Measurements from ENCODE around the gene KRTAP29-1.
"Not testable (repeated sequence)": the region's sequence is repeated elsewhere in the genome, so short reads cannot be mapped to it uniquely, and the experiment has no call there.

The KRTAP29-1 gene

GRCh38 chr17:41298458-41299135 lies 4.1 kb downstream of the KRTAP29-1 start:
- no peak for DNase-seq (ENCODE audit: low spot score)

GRCh38 chr17:41296846-41297245 lies 5.8 kb downstream of the KRTAP29-1 start:
- no peak for DNase-seq (ENCODE audit: low spot score)

- DNase-seq (ENCODE audit: low spot score) = no peak
Observed at GRCh38 chr17:41294016-41294415, 8.6 kb downstream of the KRTAP29-1 start.

GRCh38 chr17:41287050-41287449 lies 15.6 kb downstream of the KRTAP29-1 start:
- DNase-seq (ENCODE audit: low spot score) = no peak

DNA sequence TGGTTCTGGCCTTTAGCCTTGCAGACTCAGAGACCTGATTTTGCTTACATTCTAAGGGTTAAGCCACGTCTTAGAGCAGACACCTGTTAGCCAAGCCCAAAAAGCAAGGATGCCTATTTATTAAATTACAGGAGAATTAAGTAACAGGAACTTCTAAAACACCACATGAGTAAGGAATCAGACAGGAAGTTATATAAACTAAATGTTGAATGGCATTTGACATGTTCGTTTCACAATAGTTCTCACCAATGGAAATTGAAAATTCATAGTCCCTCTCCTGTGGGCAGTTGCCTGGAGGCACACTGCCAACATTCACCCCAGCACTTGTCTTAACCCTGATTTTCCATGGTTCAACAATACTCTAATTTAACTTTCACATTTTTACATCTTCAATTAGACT lies 18.1 kb downstream of the KRTAP29-1 start:
- no peak for DNase-seq (ENCODE audit: low spot score)

GRCh38 chr17:41284043-41284442 lies 18.6 kb downstream of the KRTAP29-1 start:
- no peak for DNase-seq (ENCODE audit: low spot score)

- no peak for DNase-seq (ENCODE audit: low spot score)
Observed at GRCh38 chr17:41278176-41278955, 24.3 kb downstream of the KRTAP29-1 start.

GRCh38 chr17:41275648-41276190 lies 26.9 kb downstream of the KRTAP29-1 start, which contains the start of gene KRTAP9-7:
KRTAP9-7 (plus strand) TSS chr17:41275698; CDS start chr17:41275698, 0 bp downstream.
- not testable (repeated sequence) for DNase-seq (ENCODE audit: low spot score)

GRCh38 chr17:41271858-41272257 lies 30.8 kb downstream of the KRTAP29-1 start:
- DNase-seq (ENCODE audit: low spot score) = no peak

- not testable (repeated sequence) for DNase-seq (ENCODE audit: low spot score)
Observed at GRCh38 chr17:41271323-41271722, 31.3 kb downstream of the KRTAP29-1 start.

GRCh38 chr17:41267711-41268110 lies 34.9 kb downstream of the KRTAP29-1 start:
- no peak for DNase-seq (ENCODE audit: low spot score)

- no peak for DNase-seq (ENCODE audit: low spot score)
Observed at GRCh38 chr17:41265078-41265477, 37.6 kb downstream of the KRTAP29-1 start, which contains the start of gene KRTAP9-6. KRTAP9-6 (plus strand) TSS chr17:41265378; CDS start chr17:41265378, 0 bp downstream.

GRCh38 chr17:41264599-41264998 lies 38.1 kb downstream of the KRTAP29-1 start:
- no peak for DNase-seq (ENCODE audit: low spot score)

GRCh38 chr17:41263212-41263611 lies 39.4 kb downstream of the KRTAP29-1 start:
- DNase-seq (ENCODE audit: low spot score) = no peak

GRCh38 chr17:41258406-41258805 lies 44.2 kb downstream of the KRTAP29-1 start:
- DNase-seq (ENCODE audit: low spot score) = no peak

- DNase-seq (ENCODE audit: low spot score) = no peak
Observed at GRCh38 chr17:41256291-41256685, 46.4 kb downstream of the KRTAP29-1 start.

GRCh38 chr17:41255381-41256290 lies 47.0 kb downstream of the KRTAP29-1 start, which contains the start of gene KRTAP9-9:
KRTAP9-9 (plus strand) TSS chr17:41255384.
- DNase-seq (ENCODE audit: low spot score) = not testable (repeated sequence)

DNA sequence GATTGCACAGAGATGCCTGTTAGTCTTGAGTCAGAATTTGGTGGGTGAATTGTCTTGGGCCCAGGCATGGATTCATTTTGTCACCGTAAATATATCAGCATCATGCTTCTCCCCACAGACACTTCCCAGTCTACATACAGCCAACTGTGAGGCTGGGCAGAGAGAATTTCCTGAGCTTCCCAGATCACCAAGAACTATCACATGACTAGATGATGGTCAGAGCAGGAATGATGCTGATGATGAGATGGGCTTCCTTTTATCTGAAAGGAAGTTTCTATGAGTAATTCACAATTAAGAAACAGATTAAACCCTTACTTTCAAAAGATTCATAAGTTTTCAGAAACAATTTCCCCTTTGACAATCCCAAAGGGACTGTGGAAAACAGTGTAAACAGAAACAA lies 47.8 kb downstream of the KRTAP29-1 start:
- no peak for DNase-seq (ENCODE audit: low spot score)
